ENCODE measurements around the gene RNASE1.
"Not testable (repeated sequence)": the region's sequence is repeated elsewhere in the genome, so short reads cannot be mapped to it uniquely, and the experiment has no call there.

The RNASE1 gene

DNA sequence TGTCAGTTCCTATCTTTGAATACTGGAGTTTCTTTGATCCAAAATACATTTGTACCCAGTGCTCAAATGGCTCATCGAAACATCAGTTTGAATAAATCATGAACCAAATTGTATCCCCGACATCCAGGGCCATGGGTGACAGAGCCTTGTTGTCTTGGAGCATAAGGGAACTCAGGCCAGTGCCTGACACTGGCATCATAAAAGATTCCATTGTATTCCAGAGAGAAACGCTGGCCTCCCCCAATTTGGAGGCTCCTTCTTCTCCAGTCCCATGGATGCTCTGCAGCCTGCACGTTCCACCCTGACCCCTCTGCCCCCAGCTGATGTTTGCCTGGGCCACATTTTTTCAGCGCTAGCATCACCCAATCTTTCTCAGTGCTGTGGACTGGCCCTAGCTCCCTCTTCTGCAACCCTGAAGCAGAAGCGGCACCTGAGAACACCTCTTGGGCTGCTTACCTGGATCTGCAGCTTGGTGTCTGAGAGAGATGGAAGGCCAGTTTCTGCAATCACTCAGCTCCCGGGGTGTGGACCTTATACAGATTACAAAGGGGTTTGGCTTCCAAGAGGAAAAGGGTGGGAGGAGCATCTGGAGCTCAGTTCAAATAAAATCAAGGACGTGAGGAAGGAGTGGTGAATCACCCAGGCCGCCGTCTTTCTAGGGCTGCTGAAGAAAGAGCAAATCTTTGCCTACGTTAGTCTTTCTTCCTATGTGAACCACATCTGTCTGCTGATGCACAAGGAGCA, at the start of gene RNASE1:
Gene RNASE1 (minus strand): TSS at position 504 of the 744 bp plus-strand sequence. CDS start 776 bp downstream, outside the sequence.
- no peak for DNase-seq

DNA sequence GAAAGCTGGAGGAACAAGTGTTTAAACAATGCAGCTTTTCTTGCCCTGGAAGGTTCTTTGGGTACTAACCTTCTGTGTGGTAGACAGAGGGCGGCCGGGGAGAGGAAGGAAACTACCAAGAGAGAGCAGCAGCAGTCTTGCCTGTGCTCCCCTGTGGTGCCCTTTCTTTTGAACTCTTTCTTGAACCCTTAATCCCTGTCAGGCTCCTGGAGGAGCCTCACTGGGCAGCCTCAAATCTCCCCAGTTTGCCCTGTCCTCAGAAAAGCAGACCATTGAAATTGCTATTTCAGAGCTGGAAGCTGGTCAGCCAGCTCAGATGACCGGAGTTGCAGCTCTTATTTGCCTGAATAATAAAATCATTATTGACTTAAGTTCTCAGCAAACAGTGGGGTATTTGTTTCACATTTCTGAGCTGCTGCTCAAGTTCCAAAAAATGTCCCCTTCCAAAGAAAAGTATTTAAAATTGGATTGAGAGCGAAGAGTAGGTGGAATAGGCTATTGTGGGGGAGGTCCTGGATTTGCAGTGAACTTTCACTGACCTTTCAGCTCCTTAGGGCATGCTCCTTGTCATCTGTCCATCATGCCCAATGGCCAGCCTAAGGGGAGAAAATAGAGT, 46.4 kb upstream of the RNASE1 start:
- no peak for DNase-seq

DNA sequence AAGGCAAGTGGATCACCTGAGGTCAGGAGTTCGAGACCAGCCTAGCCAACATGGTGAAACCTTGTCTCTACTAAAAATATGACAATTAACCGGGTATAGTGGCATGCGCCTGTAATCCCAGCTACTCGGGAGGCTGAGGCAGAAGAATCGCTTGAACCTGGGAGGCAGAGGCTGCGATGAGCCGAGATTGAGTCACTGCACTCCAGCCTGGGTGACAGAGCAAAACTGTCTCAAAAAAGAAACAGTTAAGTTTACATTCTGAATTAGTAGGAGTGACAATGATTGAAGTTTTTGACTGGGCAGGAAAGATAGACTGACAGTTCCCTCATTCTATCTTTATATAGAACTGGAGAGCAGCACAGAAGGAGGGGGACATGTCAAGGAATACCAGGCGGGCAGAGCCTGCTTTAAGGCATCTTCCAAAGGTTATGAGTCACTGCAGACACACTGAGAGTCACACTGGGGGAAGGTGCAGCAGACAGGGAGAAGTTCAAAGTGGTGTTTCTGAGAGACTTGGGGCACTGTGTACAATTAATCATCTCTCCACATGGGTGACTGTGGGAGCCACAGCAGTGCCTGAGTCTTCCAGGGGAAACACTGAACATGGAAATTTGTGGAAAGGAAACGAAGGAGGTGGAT, 45.8 kb upstream of the RNASE1 start:
- DNase-seq: no peak

DNA sequence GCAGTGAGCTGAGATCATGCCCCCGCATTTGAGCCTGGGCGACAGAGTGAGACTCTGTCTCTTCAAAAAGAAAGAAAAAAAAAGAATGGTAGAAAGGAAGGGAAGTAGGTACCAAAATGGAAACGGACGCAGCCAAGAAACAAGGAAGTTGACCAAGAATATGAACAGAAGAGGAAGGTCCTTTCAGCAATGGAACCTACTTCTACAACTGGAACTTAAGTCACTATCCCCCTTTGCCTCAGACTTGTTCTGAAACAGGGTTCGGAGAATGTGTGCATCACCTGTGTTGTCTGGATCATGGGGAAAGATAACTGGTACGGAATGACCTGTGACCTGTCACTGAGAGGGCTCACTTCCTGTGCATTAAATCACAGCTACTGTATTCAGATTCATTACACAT, 43.9 kb upstream of the RNASE1 start:
- no peak for DNase-seq

DNA sequence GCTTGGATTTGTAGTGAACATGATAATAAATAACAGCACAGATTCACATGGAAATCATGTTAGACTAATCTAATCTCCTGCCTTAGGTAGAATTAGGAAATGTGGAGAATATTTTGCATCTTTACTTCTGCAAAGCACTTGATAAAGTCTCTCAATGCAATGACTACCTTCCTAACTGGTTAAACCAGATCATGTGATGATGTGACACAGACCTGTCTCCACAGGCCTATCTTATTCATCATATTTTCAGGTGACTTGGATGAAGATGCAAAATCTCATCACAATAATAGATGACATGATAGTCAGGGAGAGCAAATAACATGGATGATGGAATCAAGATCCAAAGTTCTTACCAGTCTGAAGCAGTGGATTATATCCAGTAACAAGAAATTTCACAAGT, 38.5 kb upstream of the RNASE1 start:
- no peak for DNase-seq

DNA sequence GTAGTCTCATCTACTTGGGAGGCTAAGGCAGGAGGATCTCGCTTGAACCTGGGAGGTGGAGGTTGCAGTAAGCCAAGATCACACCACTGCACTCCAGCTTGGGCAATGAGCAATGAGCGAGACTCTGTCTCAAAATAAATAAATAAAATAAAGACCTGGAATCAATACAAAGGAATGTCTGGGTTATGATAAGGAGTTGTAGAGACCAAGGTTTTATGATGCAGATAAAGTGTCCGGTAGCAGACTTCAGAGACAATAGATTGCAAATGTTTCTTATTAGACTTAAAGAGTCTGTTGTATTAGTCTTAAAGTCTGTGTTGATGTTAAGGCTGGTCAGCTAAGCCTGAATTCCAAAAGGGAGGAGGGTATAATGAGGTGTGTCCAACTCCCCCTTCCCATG, 35.2 kb upstream of the RNASE1 start:
- no peak for DNase-seq

DNA sequence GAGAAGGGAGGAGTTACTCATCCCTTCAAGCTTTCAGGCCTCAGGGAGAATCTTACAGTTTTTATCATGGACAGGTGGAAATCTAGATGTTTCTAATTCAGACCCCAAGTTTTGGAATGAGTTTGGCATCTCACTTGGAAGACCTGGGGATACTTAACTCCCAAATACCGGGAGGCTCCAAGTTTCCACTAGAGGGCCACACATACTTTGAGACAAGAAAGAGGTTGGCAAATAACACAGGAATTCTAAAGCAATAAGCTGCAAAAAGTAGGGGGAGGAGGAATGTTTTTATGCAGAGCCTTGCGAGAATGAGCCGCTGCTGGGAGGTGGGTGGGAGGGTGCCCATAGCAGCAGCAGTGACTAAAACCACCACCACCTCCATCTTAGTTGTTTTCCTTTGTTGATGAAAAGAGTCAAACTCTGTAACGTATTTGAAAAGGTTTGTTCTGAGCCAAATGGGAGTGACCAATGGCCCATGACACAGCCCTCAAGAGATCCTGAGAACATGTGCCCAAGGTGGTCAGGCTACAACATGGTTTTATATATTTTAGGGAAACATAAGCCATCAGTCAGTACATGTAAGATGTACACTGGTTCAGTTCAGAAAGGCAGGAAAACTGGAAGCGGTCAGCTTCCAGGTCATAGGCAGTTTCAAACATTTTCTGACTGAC, 34.2 kb upstream of the RNASE1 start:
- DNase-seq: no peak

DNA sequence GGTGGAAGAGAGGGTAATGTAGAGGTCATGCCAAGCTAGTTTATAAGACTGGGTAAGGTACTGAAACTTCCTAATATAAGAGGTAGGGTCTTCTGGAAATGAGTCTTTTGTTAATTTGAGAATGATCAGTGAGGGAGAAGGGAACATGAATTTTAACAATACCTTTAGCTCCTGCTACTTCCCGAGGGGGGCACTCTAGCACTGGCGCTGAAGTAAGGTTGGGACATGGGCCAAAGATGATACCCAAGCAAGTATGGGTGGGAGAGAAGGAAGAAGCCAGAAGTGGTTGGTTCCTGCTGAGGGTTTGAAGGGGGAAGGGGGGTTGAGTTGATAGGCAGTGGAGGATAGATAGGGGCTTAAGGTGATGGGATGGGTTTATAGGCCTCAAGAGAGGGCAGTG, 32.3 kb upstream of the RNASE1 start:
- DNase-seq: no peak

DNA sequence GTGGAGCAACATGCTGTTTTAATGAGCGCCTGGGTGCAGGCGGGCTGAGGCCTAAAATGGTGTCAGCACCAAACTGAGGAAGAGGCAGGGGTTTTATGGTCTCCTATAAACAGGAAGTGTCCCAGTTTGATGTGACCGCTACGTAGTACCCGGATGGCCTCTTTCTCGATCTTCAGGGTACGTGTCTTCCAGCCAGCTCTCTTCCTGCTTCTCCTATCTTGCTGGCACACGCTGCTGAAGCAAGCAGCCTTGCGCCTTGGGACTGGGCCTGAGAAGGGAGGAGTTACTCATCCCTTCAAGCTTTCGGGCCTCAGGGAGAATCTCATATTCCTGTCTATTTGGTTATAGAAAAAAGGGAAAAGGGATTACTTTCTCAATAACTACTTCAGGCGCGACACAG, 28.2 kb upstream of the RNASE1 start:
- no peak for DNase-seq

DNA sequence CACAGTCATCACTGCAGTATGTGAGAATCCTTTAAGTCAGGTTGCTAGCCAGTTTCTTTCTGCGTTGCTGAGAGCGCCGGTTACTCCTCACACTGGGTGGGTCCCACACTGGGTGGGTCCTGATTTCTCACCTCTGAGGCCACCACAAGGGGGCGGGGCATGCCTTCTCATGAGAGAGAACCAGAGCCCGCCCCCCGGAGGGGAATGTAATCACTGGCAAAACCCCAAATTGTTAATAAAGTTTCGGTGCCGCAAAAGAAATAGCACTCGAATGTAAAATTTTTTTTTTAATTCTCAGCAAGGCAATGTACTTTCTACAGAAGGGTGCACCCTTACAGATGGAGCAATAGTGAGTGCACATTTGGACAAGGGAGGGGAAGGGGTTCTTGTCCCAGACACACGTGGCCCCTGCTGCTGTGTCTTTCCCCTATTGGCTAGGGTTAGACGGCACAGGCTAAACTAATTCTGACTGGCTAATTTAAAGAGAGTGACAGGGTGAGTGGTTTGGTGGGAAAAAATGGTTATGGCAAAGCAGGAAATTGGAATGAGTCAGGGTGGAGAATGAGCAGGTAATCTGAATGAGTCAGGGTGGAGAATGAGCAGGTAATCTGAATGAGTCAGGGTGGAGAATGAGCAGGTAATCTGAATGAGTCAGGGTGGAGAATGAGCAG, 25.5 kb upstream of the RNASE1 start:
- DNase-seq: not testable (repeated sequence)

DNA sequence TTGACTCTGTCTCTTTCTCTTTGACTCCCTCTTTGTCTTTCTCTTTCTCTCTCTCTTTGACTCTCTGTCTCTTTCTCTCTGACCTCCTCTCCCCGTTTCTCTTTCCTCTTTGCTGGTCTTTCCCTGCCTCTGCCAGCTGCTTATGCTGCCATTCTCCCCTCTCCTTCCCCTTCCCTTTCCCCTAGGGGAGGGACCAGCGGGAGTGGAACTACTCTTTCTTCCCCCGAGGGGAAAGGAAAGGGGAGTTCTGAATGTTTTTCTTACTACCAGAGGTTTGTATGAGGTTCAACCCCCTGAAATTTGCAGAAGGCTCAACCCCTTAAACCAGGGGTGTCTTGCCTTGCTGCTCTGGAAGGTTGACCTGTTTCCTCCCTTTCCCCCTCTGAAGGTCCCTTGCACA, 24.7 kb upstream of the RNASE1 start:
- no peak for DNase-seq

DNA sequence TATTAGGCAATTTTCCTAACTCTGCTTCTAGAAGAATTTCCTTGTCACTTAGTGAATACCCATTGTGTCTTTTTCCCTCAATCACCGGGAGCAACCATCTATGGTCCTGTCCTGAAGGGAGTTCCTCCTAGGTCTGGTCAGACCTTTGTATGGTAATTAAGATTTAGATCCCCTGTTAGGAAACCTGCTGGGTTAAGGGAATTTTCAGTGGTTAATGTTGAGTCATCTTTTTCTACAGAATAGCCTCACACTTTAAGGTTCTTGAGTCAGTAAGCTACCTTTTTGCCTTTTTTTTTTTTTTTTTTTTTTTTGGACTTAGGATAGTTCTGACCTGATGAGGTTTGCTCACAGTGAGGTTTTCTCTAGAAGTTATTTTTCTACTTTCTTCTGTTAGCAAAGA, 24.0 kb upstream of the RNASE1 start:
- DNase-seq: not testable (repeated sequence)

DNA sequence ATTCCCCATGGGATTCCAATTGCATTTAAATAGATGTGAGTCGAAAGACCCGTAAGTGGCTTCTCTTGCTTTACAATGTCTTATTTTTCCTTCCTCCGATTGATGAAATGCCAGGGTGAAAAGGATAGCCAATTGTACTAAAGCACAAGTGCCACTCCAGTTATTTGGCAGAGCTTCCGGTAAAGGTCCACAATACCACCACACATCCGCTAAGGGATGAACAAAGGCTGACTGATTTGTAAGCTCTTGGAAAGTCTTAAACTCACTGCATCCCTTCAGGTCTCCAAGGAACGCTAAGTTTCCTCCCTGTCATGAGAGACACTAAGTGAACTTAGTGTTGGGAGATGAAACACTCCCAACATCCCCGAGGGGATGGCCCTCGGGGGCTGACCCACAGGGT, 21.2 kb upstream of the RNASE1 start:
- no peak for DNase-seq

DNA sequence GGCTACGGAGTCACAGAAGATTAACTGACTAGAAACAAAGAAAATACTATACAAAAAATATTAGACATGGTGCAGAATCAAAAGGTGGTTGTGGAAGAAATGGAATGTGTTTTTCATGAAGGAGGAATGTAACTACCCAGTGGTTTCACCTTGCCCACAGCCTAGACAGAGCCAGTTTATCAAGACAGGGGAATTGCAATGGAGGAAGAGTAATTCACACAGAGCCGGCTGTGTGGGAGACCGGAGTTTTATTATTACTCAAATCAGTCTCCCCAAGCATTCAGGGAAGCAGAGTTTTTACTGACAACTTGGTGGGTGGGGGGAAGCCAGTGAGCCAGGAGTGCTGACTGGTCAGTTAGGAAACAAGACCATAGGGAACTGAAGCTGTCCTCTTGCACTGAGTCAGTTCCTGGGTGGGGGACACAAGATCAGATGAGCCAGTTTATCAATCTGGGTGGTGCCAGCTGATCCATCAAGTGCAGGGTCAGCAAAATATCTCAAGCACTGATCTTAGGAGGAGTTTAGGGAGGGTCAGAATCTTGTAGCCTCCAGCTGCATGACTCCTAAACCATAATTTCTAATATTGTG, 19.0 kb upstream of the RNASE1 start:
- not testable (repeated sequence) for DNase-seq

DNA sequence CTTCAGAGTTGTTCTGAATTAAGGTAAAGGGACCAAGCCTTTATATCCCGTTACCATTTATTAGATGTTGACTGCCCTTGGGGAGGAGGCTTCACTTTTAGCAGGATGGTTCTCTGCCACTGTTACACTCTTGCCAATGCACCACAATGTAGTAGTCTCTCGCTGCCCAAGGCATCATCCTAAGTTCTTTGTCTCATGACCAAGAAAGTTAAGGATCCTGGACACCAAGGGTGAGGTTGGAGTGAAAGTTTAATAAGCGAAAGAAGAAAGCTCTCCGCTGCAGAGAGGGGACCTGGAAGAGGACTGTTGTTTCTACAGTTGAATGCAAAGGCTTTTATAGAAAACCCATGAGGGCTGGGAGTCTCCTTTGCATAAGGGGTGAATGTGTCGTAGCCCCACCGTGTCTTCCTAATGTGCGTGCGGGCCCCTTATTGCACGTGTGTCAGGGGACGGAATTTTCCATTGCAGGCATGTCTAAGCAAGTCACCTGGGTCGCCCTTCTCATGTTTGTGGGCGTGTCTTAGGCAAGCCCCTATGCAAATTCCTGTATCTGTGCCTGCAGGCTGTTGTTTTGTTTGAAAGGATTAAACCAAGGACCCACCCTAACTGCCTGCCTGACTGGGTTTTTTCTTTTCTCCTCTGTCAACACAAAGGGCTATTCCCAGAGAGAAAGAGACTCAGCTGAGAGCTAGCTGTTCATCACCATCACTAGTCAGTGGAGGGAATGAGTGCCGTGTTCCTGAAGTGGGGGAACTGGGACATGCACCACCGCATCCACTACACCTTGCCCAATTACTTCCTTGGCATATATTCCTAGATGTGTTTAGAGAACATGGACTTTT, 17.6 kb upstream of the RNASE1 start:
- no peak for DNase-seq

DNA sequence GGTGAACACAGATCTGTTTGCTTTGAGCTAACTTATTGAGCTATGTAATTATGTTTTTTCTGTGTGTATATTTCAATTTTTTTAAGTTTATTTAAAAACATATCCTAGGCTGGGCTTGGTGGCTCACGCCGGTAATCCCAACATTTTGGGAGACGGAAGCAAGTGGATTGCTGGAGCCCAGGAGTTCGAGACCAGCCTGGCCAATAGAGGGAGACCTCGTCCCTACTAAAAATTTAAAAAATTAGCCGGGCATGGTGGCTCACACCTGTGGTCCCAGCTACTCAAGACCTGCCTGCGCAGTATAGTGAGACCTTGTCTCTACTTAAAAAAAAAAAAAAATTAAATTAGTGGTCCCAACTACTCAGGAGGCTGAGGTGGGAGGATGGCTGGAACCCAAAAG, 16.2 kb upstream of the RNASE1 start:
- DNase-seq: no peak

DNA sequence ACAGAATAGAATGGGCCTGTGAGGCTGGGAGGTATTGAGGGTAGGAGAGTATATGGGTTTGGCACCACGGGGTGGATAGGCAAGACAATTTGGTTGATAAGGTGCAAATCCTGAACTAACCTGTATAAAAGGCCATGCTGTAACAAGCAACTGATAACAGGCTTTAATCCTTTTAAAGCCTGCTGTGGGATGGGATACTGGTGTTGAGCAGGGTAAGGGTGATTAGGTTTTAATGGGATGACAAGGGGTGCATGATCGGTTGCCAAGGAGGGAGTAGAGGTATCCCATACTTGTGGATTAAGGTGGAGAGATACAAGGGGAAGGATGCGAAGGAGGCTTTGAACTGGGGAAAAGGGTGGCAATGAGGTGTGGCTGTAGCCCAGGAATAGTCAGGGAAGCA, 13.3 kb upstream of the RNASE1 start:
- not testable (repeated sequence) for DNase-seq

DNA sequence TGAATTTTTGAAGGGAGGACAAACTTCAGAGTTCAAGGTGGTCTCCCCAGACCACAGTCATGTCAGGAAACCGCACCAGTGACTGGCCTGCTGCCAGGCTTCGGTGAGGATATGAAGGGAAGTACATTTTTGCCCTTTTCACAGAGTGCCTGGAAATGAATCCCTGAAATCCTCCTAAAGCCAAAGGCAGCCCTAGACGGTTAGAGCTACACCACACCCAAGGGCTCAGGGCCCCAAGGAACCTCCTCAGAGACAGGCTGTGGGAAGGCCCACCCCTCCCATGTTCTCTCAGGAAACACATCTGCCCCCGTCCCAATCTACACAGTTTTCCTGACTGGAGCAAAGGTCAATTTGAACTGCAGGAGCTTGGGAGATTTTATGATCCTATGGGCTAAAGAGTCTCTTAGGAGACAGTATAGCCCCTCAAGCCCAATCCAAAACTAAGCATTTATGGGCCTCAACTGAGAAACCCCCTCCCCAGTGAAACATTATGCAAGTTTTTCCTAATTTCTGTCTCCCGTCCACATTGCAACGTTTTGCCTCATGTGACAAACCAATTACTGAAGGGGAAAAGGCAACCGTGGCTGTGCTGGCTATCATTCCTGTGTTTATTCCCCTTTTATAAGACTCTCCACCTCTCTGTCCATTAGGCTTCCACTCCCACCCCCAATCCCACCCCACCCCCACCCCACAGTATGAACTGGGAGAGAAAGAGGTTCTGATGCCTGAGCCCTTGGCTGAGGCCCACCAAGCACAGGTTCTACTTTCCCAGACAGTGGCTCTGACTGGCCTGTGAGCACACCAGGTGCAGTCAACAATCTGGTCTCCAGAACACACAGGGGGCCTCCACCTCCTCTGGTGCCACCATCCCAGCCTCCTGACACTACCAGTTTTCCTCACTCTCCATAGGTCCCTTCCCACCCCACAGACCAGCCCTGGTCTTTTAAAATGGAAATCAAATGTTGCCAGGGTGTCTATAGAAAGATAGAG, 9.6 kb upstream of the RNASE1 start:
- no peak for DNase-seq

DNA sequence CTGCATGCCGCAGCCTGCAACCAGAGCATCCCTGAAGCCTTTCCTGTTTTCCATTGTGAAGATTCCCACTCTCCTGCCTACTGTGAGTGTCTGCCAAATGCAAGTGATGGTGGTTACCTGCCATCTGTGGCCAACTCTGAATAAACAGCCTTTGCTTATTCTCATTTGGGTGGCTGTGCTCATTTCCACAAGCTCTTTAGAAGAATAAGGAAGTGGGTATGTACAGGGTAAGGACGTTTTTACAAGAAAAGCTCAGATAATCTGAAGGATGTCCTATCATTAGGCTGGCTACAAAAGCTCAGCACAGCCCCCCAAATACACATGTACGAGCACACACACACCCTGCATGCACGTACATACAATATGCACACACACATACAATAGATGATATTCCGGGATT, 7.3 kb upstream of the RNASE1 start:
- DNase-seq: no peak

DNA sequence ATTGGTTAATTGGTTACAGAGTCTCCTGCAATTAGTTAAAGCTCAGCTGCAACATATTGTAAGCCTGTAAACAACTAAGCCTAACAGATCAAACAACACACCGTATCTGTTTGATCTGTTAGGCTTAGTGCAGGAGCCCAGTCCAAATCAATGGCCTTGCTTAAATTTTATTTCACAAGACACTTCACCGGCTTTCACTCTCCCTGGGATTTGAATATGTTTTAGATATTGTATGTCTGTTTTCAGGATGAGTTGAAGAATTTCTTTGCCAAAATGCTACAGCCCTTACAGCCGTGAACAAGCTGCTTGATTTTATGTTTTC, 5.5 kb upstream of the RNASE1 start:
- no peak for DNase-seq

All from NCI-H1092 treated with DMSO at 0.1 percent for 48 hours (cell line).